Activated CD4-positive, alpha-beta T cell treated with anti-CD3 and anti-CD28 coated beads for 36 hours (primary cell): Measurements from ENCODE around the gene CENPB. TPM values are rescaled to one million over a fixed set of nuclear protein-coding genes. Genes with fewer than 3 reads are reported as not detected.

ENCODE experiments used
- ATAC-seq: fragments of 200-7000 bp; cut with Tn5 transposase; one replicate; pipeline ENCODE4 v1.10.0; 2021; ENCODE audit warnings: mild to moderate bottlenecking, moderate library complexity
- CTCF ChIA-PET: fragments of 350-600 bp; sonication (Branson Sonifier 250); formaldehyde crosslinking; loops from one replicate; lab custom pipeline; 2021; ENCODE audit warnings: antibody characterized with exemption; lab: Charles Lee
- POLR2A ChIA-PET: fragments of 350-600 bp; sonication (Branson Sonifier 250); formaldehyde crosslinking; loops from one replicate; lab custom pipeline; 2021; ENCODE audit warnings: antibody characterized with exemption, inconsistent platforms; lab: Charles Lee
- DNase-seq: peaks from one replicate; pipeline ENCODE4 v3.0.0-alpha.2; 2020
- H3K27ac Mint-ChIP-seq: one replicate; pipeline ENCODE4 v1.8.0; 2021; ENCODE audit warnings: mixed read lengths
- H3K27me3 Mint-ChIP-seq: one replicate; pipeline ENCODE4 v1.8.0; 2021; ENCODE audit warnings: mixed read lengths
- H3K36me3 Mint-ChIP-seq: one replicate; pipeline ENCODE4 v1.8.0; 2021; ENCODE audit warnings: low read depth, mixed read lengths
- H3K4me1 Mint-ChIP-seq: one replicate; pipeline ENCODE4 v1.8.0; 2021; ENCODE audit warnings: mixed read lengths
- H3K4me3 Mint-ChIP-seq: one replicate; pipeline ENCODE4 v1.8.0; 2021; ENCODE audit warnings: mild to moderate bottlenecking, moderate library complexity, mixed read lengths
- H3K9me3 Mint-ChIP-seq: one replicate; pipeline ENCODE4 v1.8.0; 2021; ENCODE audit warnings: low read depth, mixed read lengths
- intact Hi-C, 2 experiments: fragments of 100-400 bp; cut with DNase I in 1 of 2; cut with micrococcal nuclease in 1 of 2; formaldehyde crosslinking; loops; one replicate each; pipeline versions ENCODE4 v1.14.2 to v1.15.1; 2022 to 2024; cut with DNase I, micrococcal nuclease
- total RNA-seq, 2 experiments: library from RNA; stranded (reverse); gene quantifications; one replicate each; pipeline ENCODE4 v1.2.3, GENCODE V29; 2021

CENPB gene
- total RNA-seq, 2 experiments from 2014 or later: 46.2 to 48.3 TPM

- Mint-ChIP-seq H3K4me3 (no peak overlapping the region), H3K27ac (no peak overlapping the region), H3K27me3 (peaks cover under 1% of the 10 kb centered on the region), H3K4me1 (peaks cover 7% of the 10 kb centered on the region), H3K36me3 (peaks cover 13% of the 10 kb centered on the region), H3K9me3 (no peaks in the 10 kb centered on the region)
- no peak for ATAC-seq
- DNase-seq: no peak
- intact Hi-C loops: no loop called here
- ChIA-PET POLR2A (no interaction called here), CTCF (interaction anchor here (0.6 to 1.1 kb wide), 3 partner anchors 12 to 100 kb away, joined by 3 to 5 read pairs (median 3); no protein-coding TSS in a partner anchor)
Observed at GRCh38 chr20:3755814-3756480, 30.6 kb downstream of the CENPB start.

GRCh38 chr20:3755269-3755668 lies 31.3 kb downstream of the CENPB start:
- ATAC-seq (no peak), DNase-seq (no peak)
- ChIA-PET POLR2A (interaction anchor here (0.7 kb wide), 1 partner anchor 10 kb away, joined by 4 read pairs; no protein-coding TSS in a partner anchor), CTCF (interaction anchor here (0.5 to 1.4 kb wide), 6 partner anchors 12 to 329 kb away, joined by 3 to 5 read pairs (median 3); partner anchors contain the start of gene SPEF1)
- H3K9me3 Mint-ChIP-seq: no peaks in the 10 kb centered on the region
- H3K36me3 Mint-ChIP-seq: peaks cover 13% of the 10 kb centered on the region
- intact Hi-C loops: no loop called here
- no peak overlapping the region for H3K4me3 Mint-ChIP-seq
- H3K27me3 Mint-ChIP-seq: peaks cover 3% of the 10 kb centered on the region
- peaks cover 7% of the 10 kb centered on the region for H3K4me1 Mint-ChIP-seq
- no peak overlapping the region for H3K27ac Mint-ChIP-seq

- Mint-ChIP-seq H3K4me3 (no peak overlapping the region), H3K27ac (no peak overlapping the region), H3K9me3 (no peaks in the 10 kb centered on the region), H3K36me3 (peaks cover 13% of the 10 kb centered on the region), H3K27me3 (peaks cover 3% of the 10 kb centered on the region), H3K4me1 (peaks cover 7% of the 10 kb centered on the region)
- intact Hi-C loops: no loop called here
- ChIA-PET CTCF (interaction anchor here (0.9 to 1.4 kb wide), 4 partner anchors 9 to 330 kb away, joined by 3 to 4 read pairs (median 4); no protein-coding TSS in a partner anchor), POLR2A (no interaction called here)
- no peak for DNase-seq
- no peak for ATAC-seq
Observed at GRCh38 chr20:3754276-3754630, 32.3 kb downstream of the CENPB start.

GRCh38 chr20:3753501-3754275 lies 32.9 kb downstream of the CENPB start:
- intact Hi-C loops: loop anchor here (1.0 to 2.0 kb wide), 4 partner anchors 13 to 102 kb away; partner anchors contain the start of genes ADISSP (in 1 of the 2), CENPB (in 1 of the 2) and MAVS (in 1 of the 2)
- peaks cover 3% of the 10 kb centered on the region for H3K27me3 Mint-ChIP-seq
- DNase-seq (no peak), ATAC-seq (no peak)
- ChIA-PET CTCF (interaction anchor here (0.6 to 3.2 kb wide), 6 partner anchors 9 to 332 kb away, joined by 3 to 18 read pairs (median 4); partner anchors contain the start of gene ADISSP), POLR2A (no interaction called here)
- no peaks in the 10 kb centered on the region for H3K9me3 Mint-ChIP-seq
- H3K4me1 Mint-ChIP-seq: peaks cover 7% of the 10 kb centered on the region
- no peak overlapping the region for H3K4me3 Mint-ChIP-seq
- H3K36me3 Mint-ChIP-seq: peaks cover 13% of the 10 kb centered on the region
- no peak overlapping the region for H3K27ac Mint-ChIP-seq

GRCh38 chr20:3753098-3753497 lies 33.4 kb downstream of the CENPB start:
- ATAC-seq (peak; percentile 61), DNase-seq (peak; percentile 78)
- Mint-ChIP-seq H3K27me3 (peaks cover 3% of the 10 kb centered on the region), H3K4me3 (no peak overlapping the region), H3K9me3 (no peaks in the 10 kb centered on the region), H3K36me3 (peaks cover 11% of the 10 kb centered on the region), H3K27ac (no peak overlapping the region), H3K4me1 (peaks cover 7% of the 10 kb centered on the region)
- POLR2A ChIA-PET: no interaction called here
- intact Hi-C loops: loop anchor here (1.0 to 2.0 kb wide), 4 partner anchors 14 to 102 kb away; partner anchors contain the start of genes ADISSP (in 1 of the 2), CENPB (in 1 of the 2) and MAVS (in 1 of the 2)
- CTCF ChIA-PET: interaction anchor here (0.8 to 3.2 kb wide), 6 partner anchors 11 to 332 kb away, joined by 3 to 18 read pairs (median 4); partner anchors contain the start of gene ADISSP

GRCh38 chr20:3752386-3752759 lies 34.2 kb downstream of the CENPB start:
- peaks cover 3% of the 10 kb centered on the region for H3K27me3 Mint-ChIP-seq
- peaks cover 5% of the 10 kb centered on the region for H3K36me3 Mint-ChIP-seq
- intact Hi-C loops: loop anchor here (1.0 to 2.0 kb wide), 5 partner anchors 14 to 94 kb away; partner anchors contain the start of genes ADISSP (in 2 of the 2), AP5S1 (in 1 of the 2), CENPB (in 1 of the 2) and MAVS (in 1 of the 2)
- H3K4me3 Mint-ChIP-seq: peak overlapping the region; percentile 64
- CTCF ChIA-PET: interaction anchor here (0.8 to 3.2 kb wide), 5 partner anchors 11 to 333 kb away, joined by 3 to 18 read pairs (median 4); partner anchors contain the start of gene ADISSP
- POLR2A ChIA-PET: no interaction called here
- no peak for ATAC-seq
- DNase-seq: no peak
- H3K4me1 Mint-ChIP-seq: peaks cover 7% of the 10 kb centered on the region
- H3K9me3 Mint-ChIP-seq: no peaks in the 10 kb centered on the region
- peak overlapping the region; percentile 51 for H3K27ac Mint-ChIP-seq

- intact Hi-C loops: loop anchor here (1.0 to 2.0 kb wide), 5 partner anchors 15 to 95 kb away; partner anchors contain the start of genes ADISSP (in 2 of the 2), AP5S1 (in 1 of the 2), CENPB (in 1 of the 2) and MAVS (in 1 of the 2)
- no peaks in the 10 kb centered on the region for H3K9me3 Mint-ChIP-seq
- H3K4me3 Mint-ChIP-seq: peak overlapping the region; percentile 64
- H3K27me3 Mint-ChIP-seq: peaks cover 3% of the 10 kb centered on the region
- peak; percentile 79 for ATAC-seq
- H3K4me1 Mint-ChIP-seq: peaks cover 7% of the 10 kb centered on the region
- DNase-seq: peak; percentile 86
- ChIA-PET POLR2A (no interaction called here), CTCF (interaction anchor here (0.8 to 3.2 kb wide), 6 partner anchors 16 to 103 kb away, joined by 3 to 18 read pairs (median 5); partner anchors contain the start of gene ADISSP)
- peak overlapping the region; percentile 51 for H3K27ac Mint-ChIP-seq
- peaks cover 4% of the 10 kb centered on the region for H3K36me3 Mint-ChIP-seq
Observed at GRCh38 chr20:3751675-3752385, 34.7 kb downstream of the CENPB start.

- peaks cover 2% of the 10 kb centered on the region for H3K36me3 Mint-ChIP-seq
- no peak for ATAC-seq
- intact Hi-C loops: no loop called here
- H3K27me3 Mint-ChIP-seq: peaks cover 3% of the 10 kb centered on the region
- CTCF ChIA-PET: interaction anchor here (0.6 to 3.2 kb wide), 8 partner anchors 17 to 120 kb away, joined by 3 to 18 read pairs (median 4); partner anchors contain the start of gene ADISSP
- POLR2A ChIA-PET: interaction anchor here (0.6 kb wide), 1 partner anchor 1063 kb away, joined by 5 read pairs; no protein-coding TSS in a partner anchor
- H3K4me3 Mint-ChIP-seq: no peak overlapping the region
- no peak overlapping the region for H3K27ac Mint-ChIP-seq
- H3K4me1 Mint-ChIP-seq: peaks cover 7% of the 10 kb centered on the region
- DNase-seq: no peak
- H3K9me3 Mint-ChIP-seq: no peaks in the 10 kb centered on the region
Observed at GRCh38 chr20:3751305-3751674, 35.2 kb downstream of the CENPB start.

GRCh38 chr20:3749689-3750531 lies 36.6 kb downstream of the CENPB start:
- H3K36me3 Mint-ChIP-seq: peaks cover 2% of the 10 kb centered on the region
- CTCF ChIA-PET: interaction anchor here (0.7 to 1.7 kb wide), 6 partner anchors 10 to 439 kb away, joined by 3 to 6 read pairs (median 4); no protein-coding TSS in a partner anchor
- intact Hi-C loops: loop anchor here in 1 of 2 experiments (1.0 kb wide), 1 partner anchor 74 kb away; no protein-coding TSS in a partner anchor
- H3K27me3 Mint-ChIP-seq: peaks cover 3% of the 10 kb centered on the region
- POLR2A ChIA-PET: interaction anchor here (0.5 kb wide), 1 partner anchor 9 kb away, joined by 4 read pairs; no protein-coding TSS in a partner anchor
- no peak overlapping the region for H3K27ac Mint-ChIP-seq
- peak; percentile 45 for ATAC-seq
- no peaks in the 10 kb centered on the region for H3K9me3 Mint-ChIP-seq
- peak; percentile 69 for DNase-seq
- no peak overlapping the region for H3K4me3 Mint-ChIP-seq
- H3K4me1 Mint-ChIP-seq: peaks cover 13% of the 10 kb centered on the region
